ENCODE data around the gene OSM.

DNA sequence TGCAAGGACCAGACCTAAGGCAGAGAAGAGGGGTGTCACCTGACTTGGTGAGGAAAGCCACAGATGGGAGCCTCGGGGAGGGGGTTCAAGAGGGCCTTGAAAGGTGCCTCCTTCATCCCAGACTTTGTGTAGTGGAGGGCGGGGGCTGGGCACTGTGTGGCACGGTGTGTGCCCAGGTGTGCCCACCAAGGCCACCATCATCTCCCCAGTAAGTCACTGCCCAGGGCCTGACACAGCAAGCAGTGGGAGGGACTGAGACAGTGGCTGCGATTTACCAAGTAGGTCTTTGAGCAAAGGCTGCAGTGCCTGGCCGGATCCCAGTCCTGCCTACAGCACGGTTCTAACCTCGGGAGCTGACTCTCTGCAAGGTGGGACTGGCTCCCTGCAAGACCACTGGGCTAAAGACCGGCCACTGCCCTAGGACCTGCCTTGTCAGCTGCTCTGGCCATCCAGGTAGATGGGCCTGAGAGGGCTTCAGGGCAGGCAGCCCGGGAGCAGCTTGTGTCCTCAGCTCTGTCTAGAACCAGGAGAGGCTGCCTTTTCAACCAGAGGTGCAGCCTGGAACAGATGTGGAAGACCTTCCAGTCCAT, 1.4 kb downstream of the OSM start:
- TF ChIP-seq CTCF (IDR thresholded peaks at IDR 0.05) (no peak), POLR2A (IDR thresholded peaks at IDR 0.05) (no peak)

All from sigmoid colon (tissue), 3 donors.